Measurements from ENCODE around the gene SIGLEC11.

DNA sequence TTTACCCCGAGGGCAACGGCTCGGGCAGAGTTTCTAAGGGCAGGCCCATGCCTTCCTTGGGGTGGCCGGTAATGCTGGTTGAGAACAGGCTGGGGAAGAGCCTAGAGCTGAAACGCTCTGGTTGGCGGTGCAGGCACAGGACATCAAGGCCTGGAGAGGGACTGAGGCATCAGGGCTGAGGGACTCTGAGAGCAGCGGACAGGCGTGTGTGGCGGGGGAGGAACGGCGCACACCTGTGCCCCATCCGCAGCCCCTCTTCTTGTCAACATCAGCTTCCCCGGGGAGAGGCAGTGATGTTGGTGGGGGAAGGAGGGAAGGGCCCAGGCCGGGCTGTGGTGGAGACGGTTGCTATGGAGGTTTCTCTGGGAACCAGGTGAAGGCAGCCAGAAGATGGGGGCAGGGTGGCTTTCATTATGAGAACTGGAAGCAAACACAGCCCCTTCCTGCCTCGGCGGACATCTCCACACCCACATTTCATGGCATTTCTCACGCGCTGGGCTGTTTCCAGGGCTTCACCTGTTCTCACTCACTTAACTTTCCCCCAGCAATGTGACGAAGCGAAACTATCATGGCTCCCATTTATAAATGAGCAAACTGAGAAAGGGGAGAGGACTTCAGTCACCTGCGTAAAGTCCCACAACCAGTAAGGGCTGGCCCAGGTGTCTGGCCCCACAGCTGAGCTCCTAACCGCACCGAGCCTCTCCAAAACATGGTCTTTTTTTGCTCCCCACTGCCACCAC, 40.2 kb downstream of the SIGLEC11 start:
- TF ChIP-seq, protein P1, sequence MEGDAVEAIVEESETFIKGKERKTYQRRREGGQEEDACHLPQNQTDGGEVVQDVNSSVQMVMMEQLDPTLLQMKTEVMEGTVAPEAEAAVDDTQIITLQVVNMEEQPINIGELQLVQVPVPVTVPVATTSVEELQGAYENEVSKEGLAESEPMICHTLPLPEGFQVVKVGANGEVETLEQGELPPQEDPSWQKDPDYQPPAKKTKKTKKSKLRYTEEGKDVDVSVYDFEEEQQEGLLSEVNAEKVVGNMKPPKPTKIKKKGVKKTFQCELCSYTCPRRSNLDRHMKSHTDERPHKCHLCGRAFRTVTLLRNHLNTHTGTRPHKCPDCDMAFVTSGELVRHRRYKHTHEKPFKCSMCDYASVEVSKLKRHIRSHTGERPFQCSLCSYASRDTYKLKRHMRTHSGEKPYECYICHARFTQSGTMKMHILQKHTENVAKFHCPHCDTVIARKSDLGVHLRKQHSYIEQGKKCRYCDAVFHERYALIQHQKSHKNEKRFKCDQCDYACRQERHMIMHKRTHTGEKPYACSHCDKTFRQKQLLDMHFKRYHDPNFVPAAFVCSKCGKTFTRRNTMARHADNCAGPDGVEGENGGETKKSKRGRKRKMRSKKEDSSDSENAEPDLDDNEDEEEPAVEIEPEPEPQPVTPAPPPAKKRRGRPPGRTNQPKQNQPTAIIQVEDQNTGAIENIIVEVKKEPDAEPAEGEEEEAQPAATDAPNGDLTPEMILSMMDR (IDR thresholded peaks at IDR 0.05; ENCODE audit: insufficient read depth, low read length, poor library complexity, severe bottlenecking), result no peak
- no peak for TF ChIP-seq EZH2phosphoT487 (conservative IDR thresholded peaks at IDR 0.05; ENCODE audit: low read length)

Measured in SU-DHL-6 (cell line).